Glomerular visceral epithelial cell (primary cell): Measurements from ENCODE around the gene CDC20.
A peak's percentile ranks its signal among the peaks of the same experiment; 100 is the strongest.
"Not testable (repeated sequence)": the region's sequence is repeated elsewhere in the genome, so short reads cannot be mapped to it uniquely, and the experiment has no call there.

Experiments used
- DNase-seq: peaks from one replicate; pipeline ENCODE4 v3.0.0-alpha.2; 2016; ENCODE audit errors: extremely low spot score

CDC20 gene

DNA sequence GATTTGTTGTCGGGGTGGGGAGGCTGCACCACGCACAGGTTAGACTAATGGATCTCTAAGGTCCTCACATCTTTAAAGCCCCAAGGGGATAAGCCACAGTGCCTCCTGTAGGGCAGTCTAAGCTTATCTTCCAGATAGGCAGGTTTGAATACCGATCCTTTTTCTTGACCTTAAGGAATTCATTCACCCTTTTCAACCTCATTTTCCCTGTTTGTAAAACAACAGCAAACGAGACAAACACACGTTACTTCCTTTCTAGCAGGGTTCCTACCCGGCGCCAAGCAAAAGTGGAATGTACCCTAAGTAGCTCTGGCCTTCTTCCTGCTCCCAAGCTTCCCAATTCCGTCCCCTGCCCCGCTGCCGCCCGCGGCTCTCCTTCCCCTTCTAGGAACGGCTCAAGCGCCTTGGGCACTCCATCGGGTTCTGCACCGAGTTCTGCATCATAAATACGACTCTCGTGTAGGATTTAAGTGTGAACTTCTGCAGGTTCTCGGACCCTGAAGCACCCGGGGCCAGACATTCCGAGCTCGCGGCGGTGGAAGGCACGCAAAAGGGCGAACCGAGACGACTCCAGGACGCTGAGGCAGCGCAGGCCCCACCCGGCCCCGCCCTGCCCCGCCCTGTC lies 548 bp upstream of the CDC20 start:
- DNase-seq = peak; percentile 38

DNA sequence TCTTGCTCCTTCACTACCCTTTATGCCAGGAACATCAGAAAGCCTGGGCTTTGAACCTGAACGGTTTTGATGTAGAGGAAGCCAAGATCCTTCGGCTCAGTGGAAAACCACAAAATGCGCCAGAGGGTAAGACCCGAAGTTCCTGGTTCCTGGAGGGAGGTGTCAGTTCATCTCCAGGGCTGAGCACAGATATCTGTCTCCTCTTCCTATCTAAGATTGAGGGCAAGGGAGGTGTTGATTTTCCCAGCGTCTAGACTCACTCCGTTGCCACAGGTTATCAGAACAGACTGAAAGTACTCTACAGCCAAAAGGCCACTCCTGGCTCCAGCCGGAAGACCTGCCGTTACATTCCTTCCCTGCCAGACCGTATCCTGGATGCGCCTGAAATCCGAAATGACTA lies 915 bp downstream of the CDC20 start:
- peak; percentile 62 for DNase-seq

DNA sequence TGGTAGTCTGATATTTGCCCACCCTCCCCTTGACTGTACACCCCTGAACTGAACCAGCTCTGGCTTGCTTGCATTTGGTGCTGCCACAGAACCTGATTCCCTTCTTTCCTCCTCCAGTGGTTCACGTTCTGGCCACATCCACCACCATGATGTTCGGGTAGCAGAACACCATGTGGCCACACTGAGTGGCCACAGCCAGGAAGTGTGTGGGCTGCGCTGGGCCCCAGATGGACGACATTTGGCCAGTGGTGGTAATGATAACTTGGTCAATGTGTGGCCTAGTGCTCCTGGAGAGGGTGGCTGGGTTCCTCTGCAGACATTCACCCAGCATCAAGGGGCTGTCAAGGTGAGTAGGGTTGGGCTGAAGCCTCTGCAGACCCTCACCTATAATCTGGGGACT lies 1.8 kb downstream of the CDC20 start:
- DNase-seq = no peak

- no peak for DNase-seq
These were observed 4.6 kb downstream of the CDC20 start for GRCh38 chr1:43363283-43363934.

DNA sequence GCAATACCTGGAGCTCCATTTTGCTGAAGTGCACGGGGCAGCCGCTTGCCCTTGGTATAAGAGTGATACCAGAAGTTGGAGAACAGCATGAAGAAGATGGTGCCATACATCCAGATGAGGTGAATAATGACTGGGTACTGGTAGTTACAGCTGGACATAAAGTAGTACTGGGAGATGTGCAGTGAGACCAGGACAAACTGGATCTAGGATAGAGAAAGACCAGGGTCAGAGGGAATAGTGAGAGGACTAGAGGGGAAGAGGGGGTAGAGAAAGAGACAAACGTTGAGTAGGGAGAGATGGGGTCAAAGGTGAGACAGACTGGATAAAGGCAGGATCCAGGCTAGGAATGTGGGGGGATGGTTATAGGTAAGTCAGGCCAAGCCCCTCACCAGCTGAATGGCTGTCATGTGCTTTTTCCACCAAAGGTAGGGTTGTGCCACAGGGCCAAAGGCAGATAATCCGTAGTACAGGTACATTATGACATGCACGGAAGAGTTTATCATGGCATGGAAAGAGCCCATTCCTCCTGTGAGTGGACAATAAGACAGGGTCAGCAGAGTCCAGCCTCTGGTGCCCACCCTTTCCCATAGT lies 5.2 kb downstream of the CDC20 start:
- no peak for DNase-seq

DNA sequence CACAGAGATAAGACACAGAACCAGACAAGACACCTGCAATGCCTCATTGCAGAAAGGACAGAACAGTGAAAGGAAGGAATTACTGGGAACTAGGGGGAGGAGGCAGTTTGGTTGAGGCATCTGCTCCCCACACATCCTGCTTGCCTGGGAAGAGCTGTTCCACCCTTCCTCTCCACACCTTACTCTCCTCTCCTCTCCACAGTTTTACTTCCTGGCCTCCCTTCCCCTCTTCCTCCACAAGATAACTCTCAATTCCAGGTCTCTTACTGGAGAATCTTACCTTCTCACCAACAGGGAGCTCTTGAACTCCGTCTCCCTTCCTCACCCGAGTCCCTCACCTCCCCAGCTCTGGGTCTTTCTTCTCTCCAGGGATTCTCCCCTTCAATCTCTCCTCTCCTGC lies 6.9 kb downstream of the CDC20 start:
- DNase-seq = no peak

DNA sequence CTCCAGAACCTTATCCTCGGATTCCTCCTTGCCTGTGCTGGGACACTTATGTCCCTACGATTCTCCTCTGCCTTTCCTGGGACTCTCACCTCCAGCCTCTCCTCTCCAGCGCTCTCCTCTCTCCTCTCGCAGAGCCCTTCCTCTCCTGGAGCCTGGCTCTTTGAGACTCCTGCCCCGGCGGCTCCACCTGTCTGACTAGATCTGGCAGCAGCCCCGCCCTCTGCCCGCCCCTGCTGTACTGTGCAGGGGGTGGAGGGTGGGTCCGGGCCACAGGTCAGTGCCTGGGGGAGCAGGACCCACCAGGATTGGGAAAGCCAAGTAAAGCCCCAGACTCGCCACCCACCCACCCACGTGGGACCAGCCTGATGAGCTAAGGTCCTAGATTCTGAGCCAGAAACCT lies 7.4 kb downstream of the CDC20 start:
- DNase-seq = no peak

- DNase-seq = peak; percentile 24
These were observed 7.8 kb downstream of the CDC20 start for GRCh38 chr1:43366601-43367025.

- DNase-seq = no peak
These were observed 8.5 kb downstream of the CDC20 start for GRCh38 chr1:43367026-43367903.

DNA sequence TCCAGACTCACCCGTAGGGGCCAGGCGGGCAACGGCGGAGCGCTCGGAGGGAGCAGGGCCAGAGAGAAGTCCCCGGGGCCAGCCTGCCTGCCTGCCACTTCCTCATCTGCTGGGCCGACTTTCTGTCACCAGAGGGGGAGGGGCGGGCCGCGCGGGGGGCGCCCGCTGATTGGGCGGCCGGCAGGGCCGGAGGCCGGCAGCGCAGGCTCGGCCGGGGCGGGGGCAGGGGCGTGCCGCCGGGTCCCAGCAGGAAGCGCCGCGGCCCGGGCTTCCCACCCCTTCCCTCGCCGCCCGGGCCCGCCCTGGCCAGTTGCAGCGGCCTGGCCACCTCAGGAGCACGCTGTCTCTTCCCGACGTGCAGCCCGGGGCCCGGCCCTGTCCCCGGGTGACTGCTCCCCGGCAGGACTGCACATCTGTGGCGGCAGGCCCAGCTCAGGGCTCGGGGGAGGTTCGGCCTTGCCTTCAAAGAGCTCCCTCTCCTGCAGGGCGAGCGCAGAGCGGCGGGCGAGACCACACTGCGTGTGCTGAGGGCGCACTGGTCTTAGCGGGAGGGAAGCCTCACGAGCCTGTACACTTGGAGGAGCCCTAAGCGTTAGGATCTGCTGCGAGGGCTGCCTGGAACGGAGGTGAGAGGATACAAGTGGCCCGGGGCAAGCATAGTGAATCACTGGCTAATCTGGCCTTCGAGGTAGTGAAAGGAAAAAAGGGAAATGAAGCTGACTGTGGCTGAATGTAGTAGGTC lies 9.3 kb downstream of the CDC20 start, which contains the start of gene ELOVL1:
TSS of gene ELOVL1 (minus strand) at position 108 of the 742 bp plus-strand sequence. CDS start 2,402 bp downstream, outside the sequence.
- peak; percentile 93 for DNase-seq

DNA sequence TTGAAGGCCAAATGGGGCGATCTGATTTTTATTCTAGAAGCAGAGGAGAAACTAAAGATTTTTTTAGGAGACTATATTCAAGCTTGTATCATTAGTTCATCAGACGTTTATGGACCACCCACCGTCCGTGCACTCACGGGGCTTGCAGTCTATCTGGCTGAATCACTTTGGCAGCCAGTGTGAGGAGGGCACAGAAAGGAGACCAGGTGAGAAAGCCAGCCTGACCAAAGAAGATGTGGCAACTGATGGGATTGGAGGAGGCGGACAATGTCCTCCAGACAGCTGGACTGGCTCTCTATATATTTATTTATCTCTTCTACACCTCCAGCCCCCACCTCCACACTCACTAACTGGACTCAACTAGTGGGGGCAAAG lies 9.9 kb downstream of the CDC20 start:
- no peak for DNase-seq

GRCh38 chr1:43369779-43370178 lies 11.0 kb downstream of the CDC20 start:
- not testable (repeated sequence) for DNase-seq

- no peak for DNase-seq
These were observed 11.8 kb downstream of the CDC20 start for GRCh38 chr1:43370564-43370963.

GRCh38 chr1:43372172-43372571 lies 13.4 kb downstream of the CDC20 start:
- DNase-seq = no peak

GRCh38 chr1:43373066-43373940 lies 14.5 kb downstream of the CDC20 start:
- peak; percentile 62 for DNase-seq

GRCh38 chr1:43376723-43377235 lies 18.0 kb downstream of the CDC20 start:
- DNase-seq = no peak

DNA sequence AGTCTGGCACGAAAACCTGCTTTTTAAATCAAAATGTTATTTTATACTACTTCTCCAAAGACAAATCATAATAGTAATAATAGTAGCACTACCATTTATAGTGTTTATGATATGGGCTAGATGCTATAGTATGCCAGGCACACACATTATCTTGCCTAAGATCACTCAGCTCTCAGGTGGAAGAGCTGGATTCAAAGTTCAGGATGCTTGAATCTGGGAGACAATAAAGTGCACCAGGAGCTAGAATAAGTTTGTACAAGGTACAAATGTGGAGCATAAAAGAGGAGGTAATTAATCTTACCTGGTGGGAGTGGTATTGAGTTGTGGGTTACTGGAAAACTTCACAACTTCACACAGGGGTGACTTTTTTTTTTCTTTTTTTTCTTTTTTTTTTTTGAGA lies 19.1 kb downstream of the CDC20 start:
- no peak for DNase-seq

GRCh38 chr1:43379476-43379875 lies 20.7 kb downstream of the CDC20 start:
- no peak for DNase-seq

DNA sequence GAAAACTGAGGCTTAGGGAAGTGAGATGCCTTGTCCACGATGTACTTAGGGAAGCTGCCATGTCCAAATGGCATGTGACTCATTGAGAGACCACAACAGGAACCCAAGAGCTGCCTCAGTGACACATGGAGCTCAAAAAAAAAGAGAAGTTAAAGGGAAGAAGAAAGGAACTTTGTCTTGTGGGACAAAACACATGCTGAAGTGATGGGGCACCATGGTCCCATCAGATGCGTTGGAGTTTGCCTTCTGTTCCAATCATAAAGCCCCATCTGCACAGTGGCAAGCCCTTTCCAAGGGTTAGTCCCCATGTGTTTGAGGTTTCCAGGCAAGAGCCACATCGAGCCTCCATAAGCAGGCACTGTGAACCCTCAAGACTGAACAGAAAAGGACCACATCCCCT lies 22.8 kb downstream of the CDC20 start:
- DNase-seq = no peak

DNA sequence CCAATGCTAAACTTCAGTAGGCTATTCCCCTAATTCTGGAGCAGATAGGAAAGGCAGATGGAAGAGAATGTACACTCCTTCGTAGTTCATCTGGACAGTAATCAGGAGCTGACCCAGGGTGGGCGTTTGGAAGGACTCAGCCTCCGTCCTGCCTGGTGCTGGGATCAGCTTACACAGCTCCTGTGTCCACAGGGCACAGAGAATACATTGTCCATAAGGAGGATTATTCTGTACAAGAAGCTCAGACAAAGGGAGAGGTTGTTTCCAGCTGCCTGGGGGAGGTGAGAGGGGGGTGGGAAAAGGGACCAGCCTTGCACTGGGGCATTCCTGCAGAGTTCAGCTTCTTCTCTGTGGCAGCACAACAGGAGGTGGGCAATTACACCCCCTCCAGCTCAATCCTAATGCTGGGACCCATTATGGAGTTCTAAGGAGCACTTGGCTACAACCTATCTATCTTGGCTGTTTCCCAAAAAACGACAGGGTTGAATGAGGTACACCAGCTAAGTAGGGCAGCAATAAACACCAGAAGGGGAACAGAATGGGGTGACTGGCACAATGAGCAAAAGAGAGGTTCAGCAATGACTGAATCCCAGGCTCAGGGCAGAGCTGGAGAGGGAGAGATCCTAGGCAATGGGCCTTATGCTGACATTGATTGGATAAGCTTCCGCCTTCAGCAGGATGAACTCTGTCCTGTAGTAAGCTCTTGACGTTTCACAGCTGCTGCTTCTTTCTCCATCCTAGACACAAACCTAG lies 23.4 kb downstream of the CDC20 start:
- no peak for DNase-seq
